HG02623 (cell line): ENCODE measurements around the gene GNAL.
"Not testable (repeated sequence)": the region's sequence is repeated elsewhere in the genome, so short reads cannot be mapped to it uniquely, and the experiment has no call there.

Experiments
- ATAC-seq: cut with Tn5 transposase; IDR thresholded peaks from one replicate; pipeline ENCODE4 v1.9.1; 2021; ENCODE audit warnings: moderate library complexity; ENCODE audit not compliant: unreplicated experiment

The GNAL gene

DNA sequence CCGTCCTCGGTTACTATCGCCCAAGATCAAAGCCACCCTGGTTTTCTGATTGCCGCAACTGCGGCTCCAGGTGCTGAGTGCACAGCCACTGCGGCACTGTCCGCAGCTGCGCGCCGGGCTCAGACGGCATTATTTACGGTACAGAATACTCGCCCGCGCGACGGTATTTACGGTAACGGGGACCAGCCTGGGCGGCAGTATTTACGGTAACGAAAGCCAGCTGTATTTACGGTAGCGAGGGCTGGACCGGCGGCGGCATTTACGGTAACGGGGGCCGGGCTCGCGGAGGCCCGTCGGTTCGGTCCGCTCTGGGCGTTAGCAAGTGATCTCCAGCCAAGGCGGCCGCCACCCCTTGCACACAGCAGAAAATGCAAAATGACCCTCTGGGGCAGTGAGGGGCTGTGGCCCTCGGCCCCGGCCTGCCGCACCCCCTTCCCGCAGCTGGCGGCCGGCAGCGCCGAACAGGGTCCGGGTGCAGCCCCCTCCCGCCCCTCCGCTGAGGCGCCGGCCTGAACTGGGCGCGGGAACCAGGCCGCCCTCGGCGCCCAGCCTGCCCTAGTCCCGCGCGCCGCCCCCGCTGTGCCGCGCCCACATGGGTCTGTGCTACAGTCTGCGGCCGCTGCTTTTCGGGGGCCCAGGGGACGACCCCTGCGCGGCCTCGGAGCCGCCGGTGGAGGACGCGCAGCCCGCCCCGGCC, at the start of gene GNAL:
GNAL (plus strand) TSS at position 293 of the 697 bp plus-strand sequence; CDS start at position 593, 300 bp downstream.
- no peak for ATAC-seq

DNA sequence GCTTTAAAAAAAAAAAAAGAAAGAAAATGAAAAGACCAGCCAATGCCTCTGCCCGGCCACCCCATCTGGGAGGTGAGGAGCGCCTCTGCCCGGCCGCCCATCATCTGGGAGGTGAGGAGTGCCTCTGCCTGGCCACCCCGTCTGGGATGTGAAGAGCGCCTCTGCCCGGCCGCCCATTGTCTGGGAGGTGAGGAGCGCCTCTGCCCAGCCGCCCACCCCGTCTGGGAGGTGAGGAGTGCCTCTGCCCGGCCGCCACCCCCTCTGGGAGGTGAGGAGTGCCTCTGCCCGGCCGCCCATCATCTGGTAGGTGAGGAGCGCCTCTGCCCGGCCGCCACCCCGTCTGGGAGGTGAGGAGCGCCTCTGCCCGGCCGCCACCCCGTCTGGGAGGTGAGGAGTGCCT, 41.8 kb upstream of the GNAL start:
- ATAC-seq: not testable (repeated sequence)

DNA sequence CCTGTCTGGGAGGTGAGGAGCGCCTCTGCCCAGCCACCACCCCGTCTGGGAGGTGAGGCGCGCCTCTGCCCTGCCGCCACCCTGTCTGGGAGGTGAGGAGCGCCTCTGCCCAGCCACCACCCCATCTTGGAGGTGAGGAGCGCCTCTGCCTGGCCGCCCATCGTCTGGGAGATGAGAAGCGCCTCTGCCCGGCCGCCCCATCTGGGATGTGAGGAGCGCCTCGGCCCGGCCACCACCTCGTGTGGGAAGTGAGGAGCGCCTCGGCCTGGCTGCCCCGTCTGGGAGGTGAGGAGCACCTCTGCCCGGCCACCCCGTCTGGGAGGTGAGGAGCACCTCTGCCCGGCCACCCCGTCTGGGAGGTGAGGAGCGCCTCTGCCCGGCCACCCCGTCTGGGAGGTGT, 41.3 kb upstream of the GNAL start:
- not testable (repeated sequence) for ATAC-seq

DNA sequence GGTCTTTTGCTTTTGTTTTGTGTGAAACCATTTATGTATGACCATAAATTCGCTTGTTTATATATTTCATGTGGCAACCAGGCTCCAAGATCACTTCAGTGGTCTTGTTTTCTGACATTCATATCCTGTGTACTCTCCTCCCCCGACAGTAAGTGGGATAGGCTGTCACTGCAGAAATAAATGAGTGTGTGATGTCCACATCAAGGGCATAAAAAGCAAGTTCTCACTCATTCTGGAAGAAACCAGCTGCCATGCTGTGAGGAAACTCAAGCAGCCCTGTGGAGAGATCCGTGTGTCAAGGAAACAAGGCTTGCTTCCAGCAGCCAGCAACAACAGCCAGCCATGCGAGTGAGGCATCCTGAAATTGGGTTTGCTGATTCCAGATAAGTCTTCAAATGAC, 39.2 kb upstream of the GNAL start:
- no peak for ATAC-seq

DNA sequence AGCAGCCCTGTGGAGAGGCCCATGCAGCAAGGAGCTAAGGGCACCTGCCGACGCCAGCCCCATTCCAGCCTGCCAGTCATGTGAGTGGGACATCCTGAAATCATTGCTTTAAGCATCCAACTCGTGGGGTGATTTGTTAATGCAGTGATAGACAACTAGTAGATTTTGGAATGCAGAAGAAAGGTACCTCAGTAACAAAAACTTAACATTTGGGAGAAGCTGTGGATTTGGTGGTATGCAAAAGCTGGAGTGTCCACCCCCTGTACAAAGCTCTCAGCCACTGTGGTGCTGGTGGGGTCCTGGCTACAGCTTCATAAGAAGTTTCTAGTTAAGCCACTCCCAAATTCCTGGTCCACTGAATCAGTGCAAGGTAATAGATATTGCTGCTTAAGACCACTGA, 37.2 kb upstream of the GNAL start:
- ATAC-seq: no peak

DNA sequence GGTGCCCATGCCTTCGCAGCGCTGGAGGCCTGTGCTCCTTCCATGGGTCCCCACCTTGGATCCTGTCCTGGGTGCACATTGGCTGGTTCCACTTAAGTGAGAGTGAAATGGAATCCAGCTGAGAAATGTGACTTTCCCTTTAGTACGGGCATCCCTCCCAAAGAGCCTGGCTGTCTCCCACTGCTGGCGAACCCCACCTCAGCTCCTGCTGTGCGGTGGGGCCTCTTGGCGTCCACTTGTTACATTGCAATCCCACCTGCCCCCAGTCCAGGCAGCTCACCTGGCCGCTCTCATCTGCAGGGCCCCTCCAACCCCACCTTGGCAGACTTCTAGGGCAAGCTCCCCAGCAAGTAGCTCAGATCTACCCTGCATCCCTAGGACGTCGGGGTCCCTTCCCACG, 35.5 kb upstream of the GNAL start:
- no peak for ATAC-seq

DNA sequence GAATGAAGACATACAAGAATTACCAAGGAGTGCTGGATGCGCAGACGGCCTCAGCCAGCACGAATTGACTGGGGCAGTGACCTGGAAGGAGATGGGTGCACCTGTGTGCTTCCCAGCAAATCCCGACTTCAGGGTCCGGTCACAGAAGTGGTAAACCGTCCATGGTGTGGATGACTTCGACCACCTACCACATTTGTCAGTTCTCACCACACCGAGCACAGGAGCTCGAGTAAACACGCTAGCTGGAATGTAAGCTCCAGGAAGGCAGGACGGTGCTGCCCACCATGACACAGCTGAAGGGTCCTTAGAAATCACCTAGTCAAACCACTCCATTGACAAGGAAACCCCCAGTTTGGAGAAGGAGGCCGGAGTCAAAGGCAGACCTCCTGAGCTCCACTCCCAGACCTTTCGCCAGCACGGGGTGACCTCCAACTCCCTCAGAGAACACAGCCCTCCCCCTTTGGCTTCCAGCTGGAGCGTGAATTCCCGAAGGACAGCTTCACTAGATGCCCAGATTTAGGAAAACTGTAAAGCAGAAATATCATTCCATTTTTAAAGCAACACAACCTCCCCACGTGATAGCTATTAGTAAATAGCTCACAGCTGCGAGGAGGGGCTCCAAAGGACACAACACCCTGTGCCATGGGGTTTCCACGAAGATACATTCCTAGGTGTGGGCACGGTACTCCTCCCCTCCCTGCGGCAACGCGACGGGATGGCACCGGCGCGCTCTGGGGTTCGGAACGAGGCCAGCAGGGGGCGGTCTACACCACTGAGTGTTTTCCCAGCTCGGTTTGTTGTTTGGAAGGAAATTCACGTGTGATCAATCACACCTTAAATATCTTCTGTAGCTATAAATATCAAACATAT, 34.1 kb upstream of the GNAL start:
- no peak for ATAC-seq

DNA sequence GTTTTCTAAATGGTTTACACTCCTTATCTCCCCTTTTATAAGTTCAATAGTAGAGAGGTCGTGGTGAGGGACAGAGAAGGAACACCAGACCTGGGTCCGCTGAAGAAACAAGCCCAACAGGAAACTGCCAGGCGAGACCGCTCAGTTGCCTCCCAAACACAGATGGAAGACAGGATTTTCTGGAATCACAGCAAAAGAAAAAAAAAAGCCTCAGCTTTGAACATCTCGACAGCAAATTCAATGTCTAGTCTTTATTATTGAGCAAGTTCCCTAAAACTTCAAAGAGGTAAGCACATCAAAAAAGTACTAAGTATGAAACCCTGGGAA, 33.5 kb upstream of the GNAL start:
- ATAC-seq: no peak

DNA sequence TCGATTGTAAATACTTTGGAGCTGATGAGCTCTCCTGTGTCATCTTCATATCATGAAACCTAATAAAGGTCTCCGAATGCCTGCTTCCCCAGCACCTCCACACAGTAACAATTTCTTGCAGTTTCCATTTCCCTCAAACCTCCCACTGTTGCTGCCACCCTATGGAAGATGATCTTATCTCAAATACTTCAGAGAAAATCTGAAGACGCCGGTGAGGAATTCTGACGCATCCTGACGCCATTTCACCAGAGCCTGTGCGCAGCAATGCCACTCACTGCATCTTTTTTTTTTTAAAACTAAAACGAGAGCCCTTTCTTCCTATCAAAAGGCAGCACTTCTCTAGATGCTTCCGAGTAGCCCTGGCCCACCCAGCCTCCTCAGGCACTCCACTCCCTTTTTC, 31.9 kb upstream of the GNAL start:
- no peak for ATAC-seq

DNA sequence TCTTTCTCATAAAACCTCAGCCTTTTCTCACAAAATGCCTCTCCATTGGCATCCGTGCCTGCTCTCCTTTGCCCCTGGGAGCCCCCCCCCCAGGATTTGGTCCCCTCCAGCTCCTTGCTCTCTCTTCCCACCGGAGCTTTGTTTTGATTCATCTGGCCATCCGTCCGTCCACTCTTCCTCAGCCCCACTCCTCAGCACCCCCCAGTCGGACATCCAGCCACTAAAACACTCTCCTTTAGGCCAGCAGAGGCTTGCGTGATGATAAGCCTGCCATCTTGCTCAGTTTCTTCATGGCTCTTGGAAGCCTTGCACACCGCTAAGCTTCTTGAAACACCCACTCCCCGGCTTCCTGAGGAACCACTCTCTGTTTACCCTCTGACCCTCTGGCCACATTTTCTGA, 31.5 kb upstream of the GNAL start:
- ATAC-seq: no peak

DNA sequence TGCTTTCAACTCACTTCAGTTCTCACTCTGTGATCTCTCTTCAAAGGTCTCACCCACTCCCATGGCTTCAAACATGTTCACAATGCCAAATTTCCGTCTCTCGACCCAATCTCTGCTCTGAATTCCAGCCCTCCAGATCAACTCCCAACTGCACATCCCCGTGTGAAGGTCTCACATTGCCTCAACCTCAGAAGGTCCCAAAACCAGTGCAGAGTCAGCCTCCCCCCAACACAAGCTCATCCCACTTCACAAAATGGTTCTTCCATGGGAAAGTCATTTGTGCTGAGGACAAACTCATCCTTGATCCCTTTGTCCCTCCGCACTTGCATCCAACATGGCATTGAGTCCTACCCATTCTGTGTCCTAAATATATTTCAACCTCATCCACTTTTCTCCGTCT, 31.0 kb upstream of the GNAL start:
- no peak for ATAC-seq

DNA sequence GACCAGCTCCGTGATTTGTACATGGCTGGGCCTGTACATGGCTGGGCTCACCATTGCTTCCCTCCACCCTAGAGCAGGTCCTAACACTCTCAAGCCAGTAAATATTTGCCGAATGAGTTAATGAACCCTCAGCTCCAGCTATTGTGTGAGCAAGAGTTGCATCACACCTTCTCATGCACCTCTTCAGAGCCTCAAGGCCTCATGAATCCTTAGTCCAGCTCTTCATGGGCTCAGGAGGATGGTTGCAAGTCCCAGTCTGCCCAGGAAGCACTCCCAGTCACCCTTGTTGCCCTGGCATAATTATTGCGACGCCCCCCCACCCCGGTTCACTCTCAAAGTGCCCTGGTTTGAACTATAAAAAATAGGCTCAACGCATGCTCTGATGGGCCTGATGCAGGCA, 30.1 kb upstream of the GNAL start:
- no peak for ATAC-seq

DNA sequence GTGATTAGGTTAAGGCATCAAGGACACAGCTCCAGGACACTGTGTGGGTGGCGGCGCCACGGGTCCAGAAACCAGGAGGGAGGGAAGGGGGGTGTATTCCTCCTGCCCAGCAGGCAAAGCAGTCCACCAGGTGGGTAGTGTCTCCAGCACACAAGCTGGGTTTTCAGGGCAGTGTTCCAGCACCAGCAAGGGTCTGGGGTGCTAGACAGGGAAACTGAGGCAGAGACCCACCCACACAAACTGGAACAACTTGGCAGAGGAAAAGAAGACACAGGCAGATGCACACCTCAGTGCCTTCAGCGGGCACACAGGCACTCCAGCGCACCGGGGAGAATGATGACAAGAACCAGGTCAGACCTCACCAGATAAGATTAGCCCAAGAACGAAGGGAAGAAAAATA, 28.4 kb upstream of the GNAL start:
- ATAC-seq: no peak

DNA sequence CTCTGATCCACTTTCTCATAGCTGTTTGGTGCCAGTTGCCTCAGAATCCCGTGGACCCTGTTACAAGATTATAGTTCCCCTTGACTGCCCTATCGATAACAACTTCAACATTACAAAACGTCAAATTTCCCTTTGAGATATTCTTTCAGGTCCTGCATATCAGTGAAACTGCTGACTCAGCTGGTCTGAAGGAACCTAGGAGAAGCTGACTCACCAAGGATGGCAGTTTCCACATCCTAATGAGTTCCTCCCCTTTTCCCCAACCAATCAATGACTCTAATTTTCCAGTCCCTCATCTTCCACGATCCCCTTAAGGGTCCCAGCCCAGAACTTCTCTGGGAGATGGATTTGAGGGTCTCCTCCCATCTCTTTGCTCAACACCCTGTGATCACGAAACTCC, 27.6 kb upstream of the GNAL start:
- ATAC-seq: no peak

DNA sequence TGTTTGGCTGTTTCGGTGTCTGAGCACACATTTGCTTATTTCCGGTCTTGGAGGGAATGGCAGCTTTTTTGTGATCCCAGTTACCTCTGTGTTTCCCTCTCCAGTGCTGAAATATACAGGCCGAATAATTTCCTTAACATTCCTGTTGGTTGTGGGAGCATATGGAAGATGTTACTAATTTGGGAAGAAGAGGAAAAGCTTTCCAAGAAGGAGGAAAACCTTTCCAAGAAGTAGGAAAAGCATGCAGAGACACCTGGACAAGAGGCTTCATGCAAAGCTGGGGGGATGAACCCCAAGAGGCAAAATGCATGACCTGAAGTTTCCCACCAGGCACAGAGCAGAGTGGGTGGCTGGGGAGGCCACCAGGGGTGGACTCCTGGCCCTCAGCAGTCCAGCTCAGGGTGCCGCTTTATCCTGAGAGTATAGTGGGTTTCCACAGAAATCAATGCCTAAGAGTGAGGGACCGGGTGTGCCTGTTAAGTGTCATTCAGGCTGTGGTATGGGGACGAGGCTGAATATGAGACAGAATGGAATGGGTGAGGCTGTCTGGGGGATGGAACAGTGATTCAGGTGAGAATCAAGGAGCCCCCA, 25.5 kb upstream of the GNAL start:
- ATAC-seq: no peak

DNA sequence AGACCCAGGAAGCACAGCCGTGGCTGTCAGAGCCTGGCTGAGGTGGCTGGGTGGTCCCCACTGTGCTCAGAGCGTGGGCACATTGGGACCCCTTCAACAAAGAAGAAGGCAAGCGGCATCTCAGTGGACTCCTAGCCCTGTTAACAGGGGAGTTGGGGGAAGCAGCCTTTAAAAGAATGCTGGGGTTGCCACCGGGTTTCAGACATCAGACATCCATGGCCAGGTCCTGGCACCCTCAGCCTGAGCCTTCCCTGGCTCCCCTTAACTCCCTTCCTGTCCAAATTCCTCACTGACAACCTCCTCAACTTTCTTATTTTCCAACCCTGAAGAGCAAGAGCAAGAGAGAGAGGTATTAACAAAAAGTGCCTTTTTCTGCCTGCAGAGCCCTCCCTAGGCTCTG, 24.8 kb upstream of the GNAL start:
- no peak for ATAC-seq

DNA sequence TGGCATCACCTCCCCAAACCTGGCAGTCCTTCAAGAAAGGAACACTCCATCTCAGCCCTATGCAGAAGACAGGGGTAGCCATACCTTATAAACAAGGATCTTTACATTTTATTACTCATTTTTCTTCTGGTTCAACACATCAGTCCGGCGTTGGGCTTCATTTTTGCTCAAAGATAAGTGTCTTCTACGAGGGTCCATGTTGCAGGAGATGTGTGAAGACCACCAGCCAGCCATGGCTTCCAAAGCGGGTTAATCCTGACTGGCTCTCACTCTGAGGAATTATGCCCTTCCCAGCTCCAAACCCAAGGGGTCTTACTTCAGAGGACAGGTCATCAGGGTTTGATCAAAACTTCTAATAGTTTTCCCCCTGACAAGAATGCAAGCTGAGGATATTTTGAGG, 23.9 kb upstream of the GNAL start:
- ATAC-seq: no peak

DNA sequence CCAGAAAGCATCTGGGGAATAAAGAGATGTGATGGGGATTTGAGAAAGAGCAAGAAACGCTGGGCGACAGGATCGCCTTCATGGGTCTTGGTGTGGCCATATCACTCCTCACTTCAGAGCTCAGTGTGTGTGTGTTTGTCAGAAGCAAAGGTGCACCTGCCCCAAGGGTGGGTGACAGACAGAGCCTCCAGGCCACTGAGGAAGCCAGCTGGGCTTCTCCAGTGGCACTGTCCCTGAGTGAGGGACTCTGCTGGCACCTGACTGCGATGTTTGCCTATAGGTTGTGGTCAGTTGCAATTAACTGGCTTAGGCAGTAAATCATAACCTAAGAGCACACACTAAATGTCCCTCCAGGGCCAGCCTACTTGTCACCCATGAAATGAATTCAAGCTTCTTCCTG, 23.5 kb upstream of the GNAL start:
- ATAC-seq: no peak

DNA sequence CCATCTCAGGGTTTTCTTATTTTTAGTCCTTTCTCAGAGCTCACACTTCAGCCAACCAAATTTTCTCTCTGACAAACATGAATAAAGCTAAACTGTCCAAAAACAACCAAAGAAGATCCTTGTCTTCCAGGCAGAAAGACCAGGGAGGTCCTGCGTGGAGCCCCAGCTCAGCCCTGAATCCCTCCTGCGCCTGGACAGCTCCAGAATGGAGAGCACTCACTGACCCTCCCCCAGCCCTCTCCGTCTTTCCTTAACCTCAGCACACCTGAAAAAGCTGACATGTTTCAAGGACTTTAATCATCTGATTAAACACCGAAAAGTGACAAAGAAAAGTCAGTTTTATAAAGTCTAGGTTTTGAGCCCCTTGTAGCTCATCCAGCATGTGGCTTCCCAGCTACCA, 22.9 kb upstream of the GNAL start:
- no peak for ATAC-seq

DNA sequence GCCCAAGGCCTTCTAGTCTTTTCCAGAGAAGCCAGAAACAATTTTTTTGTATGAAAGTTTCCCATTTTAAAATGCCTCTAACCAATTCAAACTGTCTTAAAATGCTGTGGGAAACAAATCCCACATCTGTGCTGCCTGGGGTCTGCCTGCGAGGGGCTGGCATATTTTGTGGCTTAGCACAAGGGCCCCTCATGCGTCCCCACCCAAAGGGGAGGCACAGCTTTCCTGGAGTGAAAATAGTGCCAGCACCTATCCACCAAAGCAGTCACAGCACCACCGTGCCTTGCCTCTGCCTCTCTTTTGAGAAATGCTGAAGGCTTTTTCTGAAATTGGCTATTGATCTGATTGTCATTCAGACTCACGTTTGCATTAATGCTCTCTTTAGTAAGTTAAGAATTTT, 22.2 kb upstream of the GNAL start:
- ATAC-seq: no peak

DNA sequence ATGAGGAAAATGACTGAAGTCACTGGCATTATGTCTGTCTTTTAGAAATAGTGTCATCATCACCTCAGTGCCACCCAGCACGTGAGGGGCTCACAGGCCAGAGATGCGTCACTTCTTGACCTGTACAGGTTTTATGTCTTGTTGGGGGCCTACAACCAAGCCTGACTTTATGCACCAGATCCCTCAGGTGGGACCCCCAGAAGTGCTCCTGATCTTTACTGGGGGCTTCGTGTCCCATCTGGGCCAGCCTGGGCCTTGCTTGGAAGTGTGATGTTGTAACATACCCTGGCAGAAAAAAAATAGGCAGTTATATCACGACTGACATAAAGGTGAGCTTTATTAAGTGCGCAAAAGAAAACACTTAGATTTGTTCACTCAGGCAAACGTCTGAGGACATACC, 21.5 kb upstream of the GNAL start:
- no peak for ATAC-seq

DNA sequence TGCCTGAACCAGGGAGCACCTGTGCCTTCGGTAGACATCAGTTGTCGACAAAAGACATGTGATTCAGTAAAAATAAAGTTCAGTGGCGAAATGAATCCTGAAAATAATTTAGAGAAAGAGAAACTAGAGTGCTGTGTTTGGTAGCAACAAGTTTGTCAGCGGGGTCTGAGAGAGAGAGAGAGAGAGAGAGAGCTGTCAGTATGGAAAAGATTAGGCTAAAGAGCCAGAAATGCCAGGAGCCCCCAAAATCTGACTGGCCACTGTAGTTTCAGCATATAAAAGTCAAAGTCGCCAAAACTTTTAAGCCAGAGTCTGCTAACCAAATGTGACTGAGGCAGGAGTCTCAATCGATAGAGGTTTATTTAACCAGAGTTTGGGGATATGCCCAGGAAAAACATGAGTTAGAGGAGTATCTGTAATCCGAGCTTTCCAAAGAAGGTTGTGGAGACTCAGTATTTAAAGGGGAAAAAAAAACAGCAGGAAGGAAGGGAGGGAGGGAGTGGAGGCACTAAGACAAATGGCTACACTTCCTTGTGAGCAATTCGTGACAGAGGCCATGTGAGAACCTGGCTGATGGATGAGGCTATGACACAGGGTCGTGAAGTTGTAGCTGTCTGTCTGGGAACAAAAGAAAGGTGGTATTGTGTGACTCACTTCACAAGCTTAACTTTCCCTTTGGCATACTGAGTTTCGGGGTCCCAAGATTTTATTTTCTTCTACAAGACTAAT, 20.5 kb upstream of the GNAL start:
- ATAC-seq: no peak
